HEK293T (cell line): ENCODE data around the gene METTL21A.

Experiments
- ARNT ChIP-seq: fragments of 450-650 bp; IDR thresholded peaks from 2 replicates; pipeline ENCODE4 v1.6.1; 2017; ENCODE audit warnings: mild to moderate bottlenecking
- BHLHE40 ChIP-seq: fragments of 450-650 bp; IDR thresholded peaks from 2 replicates; pipeline ENCODE4 v1.6.1; 2016; ENCODE audit warnings: mild to moderate bottlenecking, moderate library complexity, borderline replicate concordance
- CTBP1 ChIP-seq: fragments of 450-650 bp; IDR thresholded peaks from 2 replicates; pipeline ENCODE4 v1.6.1; 2016; ENCODE audit warnings: borderline replicate concordance
- FOXA1 ChIP-seq: fragments of 450-650 bp; IDR thresholded peaks from 2 replicates; pipeline ENCODE4 v1.6.1; 2016; ENCODE audit warnings: mild to moderate bottlenecking
- FOXK2 ChIP-seq: fragments of 450-650 bp; IDR thresholded peaks from 2 replicates; pipeline ENCODE4 v1.6.1; 2016; ENCODE audit warnings: mild to moderate bottlenecking
- FOXM1 ChIP-seq: fragments of 450-650 bp; IDR thresholded peaks from 2 replicates; pipeline ENCODE4 v1.6.1; 2017; ENCODE audit warnings: mild to moderate bottlenecking, borderline replicate concordance
- SP1 ChIP-seq: fragments of 450-650 bp; IDR thresholded peaks from 2 replicates; pipeline ENCODE4 v1.6.1; 2017

DNA sequence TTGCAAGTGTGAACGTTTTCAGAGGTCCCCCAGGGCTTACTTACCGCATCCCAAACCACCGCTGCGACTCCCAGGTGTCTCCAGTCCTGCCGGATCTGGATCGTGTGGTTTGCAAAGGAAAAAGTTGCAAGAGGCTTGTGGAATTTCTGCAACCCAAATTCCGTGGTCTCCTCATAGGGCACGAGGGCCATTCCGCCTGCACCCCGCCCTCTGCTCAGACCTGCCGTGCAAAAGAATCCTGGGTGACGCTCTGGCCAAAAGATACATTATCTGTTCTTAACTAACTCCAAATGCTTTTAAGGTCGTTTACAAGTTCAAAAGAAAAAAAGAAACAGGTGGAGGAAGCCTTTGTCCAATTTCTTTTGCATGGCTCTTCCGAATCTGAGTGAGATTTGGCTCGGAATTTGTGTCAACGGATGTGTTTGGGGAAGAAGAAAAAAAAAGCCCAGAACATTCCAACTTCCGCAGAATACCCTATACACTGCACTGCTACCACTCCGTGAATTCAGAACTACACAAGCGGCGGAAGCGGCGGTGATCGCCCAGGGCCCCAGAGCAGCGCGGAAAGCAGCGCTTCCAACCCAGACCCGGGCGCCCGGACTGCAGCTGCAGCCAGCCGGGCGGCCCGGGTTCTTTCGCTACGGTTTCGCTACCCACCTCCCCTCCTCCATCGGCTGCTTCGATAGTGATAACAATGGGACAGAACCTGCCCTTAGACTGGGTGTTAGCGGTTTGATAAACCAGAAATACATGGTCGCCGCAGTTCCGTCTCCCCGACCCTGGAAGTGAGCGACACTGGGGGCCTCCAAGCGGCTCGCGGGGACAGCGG lies 795 bp downstream of the METTL21A start:
- TF ChIP-seq SP1 (no peak), CTBP1 (no peak), BHLHE40 (no peak), FOXM1 (no peak), FOXK2 (no peak), ARNT (no peak), FOXA1 (no peak)
